LNCAP (cell line): Measurements from ENCODE around the gene SDK2.

ENCODE experiments used
- TF ChIP-seq, protein P1 (sequence below): fragments of 450-650 bp; IDR thresholded peaks from 2 replicates; pipeline ENCODE4 v1.5.1; 2017; ENCODE audit warnings: mild to moderate bottlenecking

The SDK2 gene

DNA sequence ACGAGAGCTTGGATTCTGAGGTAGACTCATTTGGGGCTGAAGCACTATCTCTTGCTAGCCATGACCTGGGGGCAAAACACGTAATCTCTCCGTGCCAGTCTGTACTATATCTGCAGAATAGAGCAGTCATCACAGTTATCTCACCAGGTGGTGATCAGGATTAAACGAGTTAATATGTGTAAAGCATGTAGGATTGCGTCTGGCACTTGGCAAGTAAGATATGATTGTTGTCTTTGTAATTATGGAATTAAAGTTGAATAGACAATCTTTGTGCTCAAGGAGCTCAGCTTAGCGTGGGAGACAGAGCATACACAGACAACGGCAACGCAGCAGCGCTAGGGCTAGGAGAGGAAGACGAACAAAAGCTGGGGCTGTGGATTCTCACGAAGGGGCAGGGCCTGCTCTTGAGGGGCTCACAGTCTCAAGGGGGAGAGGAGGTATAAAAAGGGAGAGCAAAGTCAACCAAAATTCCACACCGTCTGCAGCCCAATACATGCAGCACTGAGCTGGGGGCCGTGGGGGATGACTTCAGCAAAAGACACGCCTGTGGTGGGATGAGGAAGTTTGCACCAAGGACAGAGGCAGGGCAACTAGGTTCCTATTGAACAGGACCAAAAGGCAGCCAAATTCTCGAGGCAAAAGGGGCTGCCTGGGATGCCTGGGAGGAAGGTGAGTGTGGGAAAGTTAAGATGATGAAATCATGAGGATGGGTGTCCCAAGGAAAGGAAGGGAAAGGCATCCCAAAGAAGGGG, 68.6 kb downstream of the SDK2 start:
- TF ChIP-seq, protein P1, sequence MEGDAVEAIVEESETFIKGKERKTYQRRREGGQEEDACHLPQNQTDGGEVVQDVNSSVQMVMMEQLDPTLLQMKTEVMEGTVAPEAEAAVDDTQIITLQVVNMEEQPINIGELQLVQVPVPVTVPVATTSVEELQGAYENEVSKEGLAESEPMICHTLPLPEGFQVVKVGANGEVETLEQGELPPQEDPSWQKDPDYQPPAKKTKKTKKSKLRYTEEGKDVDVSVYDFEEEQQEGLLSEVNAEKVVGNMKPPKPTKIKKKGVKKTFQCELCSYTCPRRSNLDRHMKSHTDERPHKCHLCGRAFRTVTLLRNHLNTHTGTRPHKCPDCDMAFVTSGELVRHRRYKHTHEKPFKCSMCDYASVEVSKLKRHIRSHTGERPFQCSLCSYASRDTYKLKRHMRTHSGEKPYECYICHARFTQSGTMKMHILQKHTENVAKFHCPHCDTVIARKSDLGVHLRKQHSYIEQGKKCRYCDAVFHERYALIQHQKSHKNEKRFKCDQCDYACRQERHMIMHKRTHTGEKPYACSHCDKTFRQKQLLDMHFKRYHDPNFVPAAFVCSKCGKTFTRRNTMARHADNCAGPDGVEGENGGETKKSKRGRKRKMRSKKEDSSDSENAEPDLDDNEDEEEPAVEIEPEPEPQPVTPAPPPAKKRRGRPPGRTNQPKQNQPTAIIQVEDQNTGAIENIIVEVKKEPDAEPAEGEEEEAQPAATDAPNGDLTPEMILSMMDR, result no peak

- TF ChIP-seq, protein P1, result no peak
Measured at GRCh38 chr17:73571511-73572130, 72.6 kb downstream of the SDK2 start.

DNA sequence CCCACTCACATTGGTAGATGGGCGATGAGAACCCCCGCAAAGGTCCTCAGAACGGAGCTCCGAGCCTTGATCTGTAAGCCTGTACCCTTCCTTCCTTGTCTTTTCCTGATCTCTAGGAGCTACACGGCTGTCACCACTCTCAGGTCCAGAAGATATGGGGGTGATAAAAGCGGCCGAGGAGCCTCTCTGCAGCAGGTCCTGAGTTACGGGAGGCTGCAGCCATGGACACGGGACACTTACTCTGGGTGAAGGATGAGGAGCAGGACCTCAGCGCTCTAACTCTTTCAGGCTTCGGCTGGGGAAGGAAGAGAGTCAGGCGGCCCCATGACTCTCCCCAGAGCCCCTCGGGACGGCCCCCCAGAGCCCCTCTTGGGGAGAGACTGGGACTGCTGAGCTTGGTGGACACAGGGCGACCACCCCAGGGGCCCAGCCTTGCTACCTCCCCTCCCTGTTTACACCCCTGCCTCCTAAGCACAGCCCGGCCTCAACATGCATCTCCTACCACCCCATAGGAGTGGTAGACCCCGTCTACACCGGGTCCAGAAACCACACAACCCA, 74.4 kb downstream of the SDK2 start:
- TF ChIP-seq, protein P1, result no peak

GRCh38 chr17:73568934-73569333, 75.3 kb downstream of the SDK2 start:
- TF ChIP-seq, protein P1, result no peak

GRCh38 chr17:73566905-73567782, 77.1 kb downstream of the SDK2 start:
- TF ChIP-seq, protein P1, result no peak

DNA sequence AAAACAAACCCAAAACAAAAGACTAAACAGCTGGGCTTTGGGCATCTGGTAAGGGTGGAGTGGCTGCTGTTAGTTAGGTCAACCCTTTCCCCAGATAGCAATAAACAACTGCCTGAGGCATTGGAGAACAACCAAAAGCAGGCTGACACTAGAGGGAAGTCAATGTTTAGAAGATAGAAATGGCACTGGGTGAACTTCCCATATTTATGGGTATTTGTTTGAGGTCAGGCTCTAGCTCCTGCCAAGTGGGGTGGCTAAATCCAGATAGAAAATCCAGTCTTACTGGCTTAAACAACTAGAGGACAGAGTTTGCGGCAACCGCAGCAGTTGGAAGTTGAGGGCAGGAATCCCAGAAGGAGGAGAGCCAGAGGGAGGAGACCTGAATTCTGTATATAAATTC, 79.4 kb downstream of the SDK2 start:
- TF ChIP-seq, protein P1, result no peak

DNA sequence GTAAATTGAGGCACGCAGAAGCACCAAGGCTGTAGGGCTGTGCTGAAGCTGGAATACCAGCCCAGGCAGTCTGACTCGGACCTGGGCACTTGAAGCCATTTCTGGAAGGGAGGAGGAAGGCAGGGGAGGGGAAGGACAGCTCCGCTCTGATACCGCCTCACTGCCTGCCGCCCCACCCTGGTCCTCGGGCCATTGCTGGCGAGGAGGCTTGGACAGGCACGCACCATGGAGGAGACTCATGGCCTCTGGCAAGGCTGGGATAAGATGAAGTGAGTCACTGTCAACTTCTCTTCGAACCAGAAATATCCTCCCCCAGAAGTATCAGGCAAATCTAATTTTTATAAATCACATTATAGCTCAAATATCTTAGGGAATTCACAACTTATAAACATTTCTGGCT, 81.3 kb downstream of the SDK2 start:
- TF ChIP-seq, protein P1, result no peak
